GM12878 (cell line): ENCODE data around the gene LEUTX. TPM values are rescaled to one million over a fixed set of nuclear protein-coding genes. Genes with fewer than 3 reads are reported as not detected.

Source experiments
- BACH1 ChIP-seq: fragments of 450-650 bp; IDR thresholded peaks from 2 replicates; pipeline ENCODE4 v1.6.1; 2017; ENCODE audit warnings: mild to moderate bottlenecking, borderline replicate concordance
- CHD1 ChIP-seq: IDR thresholded peaks from 2 replicates; pipeline ENCODE4 v1.6.1; 2012; ENCODE audit warnings: low read depth, low read length, improper control_type of control experiment
- EP300 ChIP-seq, 2 experiments: fragments of 150-350 bp in 1 of 2; IDR thresholded peaks; 2 replicates each; pipeline ENCODE4 v1.6.1; 2011 to 2012; ENCODE audit warnings: low read depth in 2 of 2, low read length in 2 of 2, borderline replicate concordance in 1 of 2, improper control_type of control experiment in 1 of 2, inconsistent platforms in 1 of 2; ENCODE audit not compliant: control insufficient read depth in 1 of 2
- ESRRA ChIP-seq: IDR thresholded peaks from 2 replicates; pipeline ENCODE4 v1.6.1; 2012; ENCODE audit warnings: mild to moderate bottlenecking, low read length, improper control_type of control experiment
- KLF5 ChIP-seq: fragments of 450-650 bp; IDR thresholded peaks from 2 replicates; pipeline ENCODE4 v1.6.1; 2014; ENCODE audit warnings: mild to moderate bottlenecking; ENCODE audit not compliant: partially characterized antibody
- MTA2 ChIP-seq: fragments of 450-650 bp; IDR thresholded peaks from 2 replicates; pipeline ENCODE4 v1.6.1; 2016; ENCODE audit warnings: low read depth, mild to moderate bottlenecking, moderate library complexity
- MTA3 ChIP-seq: IDR thresholded peaks from 2 replicates; pipeline ENCODE4 v1.6.1; 2012; ENCODE audit warnings: low read length, inconsistent platforms, borderline replicate concordance
- MXI1 ChIP-seq: fragments of 150-350 bp; IDR thresholded peaks from 2 replicates; pipeline ENCODE4 v1.6.1; 2011; ENCODE audit warnings: low read depth, mild to moderate bottlenecking, inconsistent platforms, low read length, improper control_type of control experiment
- MYC ChIP-seq: IDR thresholded peaks from 2 replicates; pipeline ENCODE4 v1.6.1; 2011; ENCODE audit warnings: mild to moderate bottlenecking, low read length, moderate library complexity, inconsistent platforms; ENCODE audit not compliant: insufficient read depth, insufficient replicate concordance, insufficient read length, severe bottlenecking
- NBN ChIP-seq: fragments of 450-650 bp; IDR thresholded peaks from 2 replicates; pipeline ENCODE4 v1.6.1; 2016
- NFXL1 ChIP-seq: fragments of 450-650 bp; IDR thresholded peaks from 2 replicates; pipeline ENCODE4 v1.6.1; 2017; ENCODE audit warnings: antibody characterized with exemption, mild to moderate bottlenecking, borderline replicate concordance
- NFYA ChIP-seq: IDR thresholded peaks from 2 replicates; pipeline ENCODE4 v1.6.1; 2011; ENCODE audit warnings: low read depth, mild to moderate bottlenecking, low read length, improper control_type of control experiment, borderline replicate concordance
- PAX5 ChIP-seq: IDR thresholded peaks from 2 replicates; pipeline ENCODE4 v1.6.1; 2011; ENCODE audit warnings: low read depth, low read length, borderline replicate concordance
- PML ChIP-seq: IDR thresholded peaks from 2 replicates; pipeline ENCODE4 v1.6.1; 2012; ENCODE audit warnings: low read length, inconsistent platforms
- POLR2A ChIP-seq: IDR thresholded peaks from 2 replicates; pipeline ENCODE4 v1.6.1; 2011; ENCODE audit warnings: low read depth, mild to moderate bottlenecking, low read length
- RAD51 ChIP-seq: fragments of 450-650 bp; IDR thresholded peaks from 2 replicates; pipeline ENCODE4 v1.6.1; 2016; ENCODE audit warnings: moderate library complexity, mild to moderate bottlenecking, inconsistent platforms
- SIX5 ChIP-seq: IDR thresholded peaks from 2 replicates; pipeline ENCODE4 v1.6.1; 2011; ENCODE audit warnings: mild to moderate bottlenecking, low read depth, low read length, moderate library complexity; ENCODE audit not compliant: severe bottlenecking
- SRF ChIP-seq, 2 experiments: IDR thresholded peaks; 2 replicates each; pipeline ENCODE4 v1.6.1; 2011; ENCODE audit warnings: low read depth in 2 of 2, low read length in 2 of 2, mild to moderate bottlenecking in 1 of 2, moderate library complexity in 1 of 2
- TAF1 ChIP-seq: IDR thresholded peaks from 2 replicates; pipeline ENCODE4 v1.6.1; 2011; ENCODE audit warnings: mild to moderate bottlenecking, low read depth, low read length, borderline replicate concordance
- ZNF274 ChIP-seq: IDR thresholded peaks from one replicate; pipeline ENCODE4 v1.8.0; 2011; ENCODE audit not compliant: insufficient read length, insufficient read depth
- polyA plus RNA-seq, 11 experiments: library from polyadenylated mRNA; depleted of rRNA in 4 of 11; unstranded in 6 of 11; stranded (reverse) in 5 of 11; fragments of >200 nt; fragmentation: Nextera tagmentation in 4 of 11; fragmentation: Illumina TruSeq in 1 of 11; extraction: Ambion mirVana in 4 of 11; extraction: Trizol in 1 of 11; gene quantifications; 1 replicate in 1 of 11; 2 replicates in 10 of 11; pipeline versions ENCODE4 v1.2.1 to v1.2.3, GENCODE V29; 2011 to 2016; ENCODE audit warnings: inconsistent platforms in 2 of 11, missing spikeins in 2 of 11, low read depth in 1 of 11
- total RNA-seq, 4 experiments: library from RNA; depleted of rRNA in 3 of 4; stranded (reverse); fragments of >200 nt in 3 of 4; fragmentation: Illumina TruSeq in 1 of 4; extraction: Trizol in 1 of 4; gene quantifications; 2 replicates each; pipeline versions ENCODE4 v1.2.1 to v1.2.3, GENCODE V29; 2013 to 2021
- TF ChIP-seq, protein P1 (sequence below): fragments of 450-650 bp; IDR thresholded peaks from 2 replicates; pipeline ENCODE4 v1.6.1; 2017; ENCODE audit warnings: antibody characterized with exemption, mild to moderate bottlenecking, moderate library complexity
- TF ChIP-seq, protein P2 (sequence below): IDR thresholded peaks from 2 replicates; pipeline ENCODE4 v1.6.1; 2011; ENCODE audit warnings: borderline replicate concordance, low read depth, mild to moderate bottlenecking, moderate library complexity, low read length; ENCODE audit not compliant: insufficient read depth, poor library complexity, severe bottlenecking
- TF ChIP-seq, protein P3 (sequence below): IDR thresholded peaks from 2 replicates; pipeline ENCODE4 v1.6.1; 2011; ENCODE audit warnings: borderline replicate concordance, low read depth, mild to moderate bottlenecking, moderate library complexity, mixed read lengths, low read length; ENCODE audit not compliant: insufficient read depth; ENCODE audit errors: extremely low read length
- TF ChIP-seq, protein P4 (sequence below): fragments of 450-650 bp; IDR thresholded peaks from 2 replicates; pipeline ENCODE4 v1.6.1; 2014; ENCODE audit warnings: mild to moderate bottlenecking

Gene LEUTX
- total and polyA plus RNA-seq, 10 of the 15 experiments (the other 5 are each of a cell fraction or from before 2014, with no cell fraction given), result 0.29 to 0.46 (median 0.40) TPM; not detected in 4

DNA sequence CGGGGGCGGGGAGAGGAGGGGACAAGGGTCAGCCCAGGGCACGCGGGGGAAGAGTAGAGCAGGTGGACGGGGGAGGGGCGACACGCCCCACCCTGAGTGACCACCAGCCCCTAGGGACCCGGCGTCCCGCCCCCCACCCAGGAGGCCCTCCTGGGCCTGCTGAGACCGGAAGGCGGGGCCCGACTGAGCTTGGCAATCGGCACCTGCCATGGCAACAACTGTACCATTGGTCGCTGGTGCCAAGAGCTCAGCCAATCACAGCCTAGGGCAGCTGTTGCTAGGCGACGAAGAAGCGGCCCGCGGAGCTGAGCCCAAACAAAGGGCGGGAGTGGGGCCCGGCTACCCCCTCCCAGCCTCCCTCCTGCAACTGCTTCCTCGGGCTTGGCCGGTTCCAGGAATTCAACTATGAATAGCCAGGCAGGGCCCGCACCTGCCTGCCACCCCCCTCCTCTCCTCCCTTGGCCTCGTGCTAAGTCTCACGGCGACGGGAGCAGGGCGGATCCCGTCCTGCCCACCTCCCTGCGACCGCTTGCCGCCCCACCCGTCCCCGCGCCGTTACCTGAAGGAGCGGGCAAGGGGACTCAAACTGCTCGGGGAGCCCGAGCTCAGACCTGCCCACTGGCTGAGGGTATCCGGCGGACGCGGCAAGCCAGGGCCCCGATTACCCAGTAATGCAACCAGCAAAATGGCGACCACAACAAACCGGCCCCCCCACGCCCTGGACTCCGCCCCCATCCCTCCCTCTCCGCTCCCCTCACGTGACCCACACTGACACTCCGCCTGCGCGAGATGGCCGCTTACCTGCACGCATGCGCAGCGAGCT is 55.0 kb downstream of the LEUTX start, which contains the start of gene DYRK1B (continued):
- TF ChIP-seq CHD1, result no peak
- TF ChIP-seq RAD51, result peak; percentile 97
- peak; percentile 24 for TF ChIP-seq SIX5
- TF ChIP-seq, protein P1, sequence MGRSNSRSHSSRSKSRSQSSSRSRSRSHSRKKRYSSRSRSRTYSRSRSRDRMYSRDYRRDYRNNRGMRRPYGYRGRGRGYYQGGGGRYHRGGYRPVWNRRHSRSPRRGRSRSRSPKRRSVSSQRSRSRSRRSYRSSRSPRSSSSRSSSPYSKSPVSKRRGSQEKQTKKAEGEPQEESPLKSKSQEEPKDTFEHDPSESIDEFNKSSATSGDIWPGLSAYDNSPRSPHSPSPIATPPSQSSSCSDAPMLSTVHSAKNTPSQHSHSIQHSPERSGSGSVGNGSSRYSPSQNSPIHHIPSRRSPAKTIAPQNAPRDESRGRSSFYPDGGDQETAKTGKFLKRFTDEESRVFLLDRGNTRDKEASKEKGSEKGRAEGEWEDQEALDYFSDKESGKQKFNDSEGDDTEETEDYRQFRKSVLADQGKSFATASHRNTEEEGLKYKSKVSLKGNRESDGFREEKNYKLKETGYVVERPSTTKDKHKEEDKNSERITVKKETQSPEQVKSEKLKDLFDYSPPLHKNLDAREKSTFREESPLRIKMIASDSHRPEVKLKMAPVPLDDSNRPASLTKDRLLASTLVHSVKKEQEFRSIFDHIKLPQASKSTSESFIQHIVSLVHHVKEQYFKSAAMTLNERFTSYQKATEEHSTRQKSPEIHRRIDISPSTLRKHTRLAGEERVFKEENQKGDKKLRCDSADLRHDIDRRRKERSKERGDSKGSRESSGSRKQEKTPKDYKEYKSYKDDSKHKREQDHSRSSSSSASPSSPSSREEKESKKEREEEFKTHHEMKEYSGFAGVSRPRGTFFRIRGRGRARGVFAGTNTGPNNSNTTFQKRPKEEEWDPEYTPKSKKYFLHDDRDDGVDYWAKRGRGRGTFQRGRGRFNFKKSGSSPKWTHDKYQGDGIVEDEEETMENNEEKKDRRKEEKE, result no peak
- peak; percentile 53; the same call in 1 of the 2 replicates for TF ChIP-seq BACH1
- no peak for TF ChIP-seq NFXL1
- TF ChIP-seq MTA3, result no peak; the same call in 1 of the 2 replicates
- no peak for TF ChIP-seq ESRRA
- TF ChIP-seq NFYA, result no peak; the same call in 1 of the 2 replicates
- peak; percentile 70; the same call in 1 of the 2 replicates for TF ChIP-seq PAX5
- no peak for TF ChIP-seq ZNF274
- peak; percentile 35; the same call in 1 of the 2 replicates for TF ChIP-seq PML
- TF ChIP-seq, protein P2, sequence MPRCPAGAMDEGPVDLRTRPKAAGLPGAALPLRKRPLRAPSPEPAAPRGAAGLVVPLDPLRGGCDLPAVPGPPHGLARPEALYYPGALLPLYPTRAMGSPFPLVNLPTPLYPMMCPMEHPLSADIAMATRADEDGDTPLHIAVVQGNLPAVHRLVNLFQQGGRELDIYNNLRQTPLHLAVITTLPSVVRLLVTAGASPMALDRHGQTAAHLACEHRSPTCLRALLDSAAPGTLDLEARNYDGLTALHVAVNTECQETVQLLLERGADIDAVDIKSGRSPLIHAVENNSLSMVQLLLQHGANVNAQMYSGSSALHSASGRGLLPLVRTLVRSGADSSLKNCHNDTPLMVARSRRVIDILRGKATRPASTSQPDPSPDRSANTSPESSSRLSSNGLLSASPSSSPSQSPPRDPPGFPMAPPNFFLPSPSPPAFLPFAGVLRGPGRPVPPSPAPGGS, result peak; percentile 68
- TF ChIP-seq SRF (IDR thresholded peaks at IDR 0.05; ENCODE audit: low read depth in 2 of 2, low read length in 2 of 2), result no peak
- peak in 1 of 2 experiments; percentile 70; a peak in 2 of 4 replicates for TF ChIP-seq EP300 (IDR thresholded peaks at IDR 0.05; ENCODE audit: borderline replicate concordance in 1 of 2, control insufficient read depth in 1 of 2, low read depth in 2 of 2, low read length in 2 of 2)
- TF ChIP-seq KLF5, result peak; percentile 52
- TF ChIP-seq NBN, result peak; percentile 82; the same call in 1 of the 2 replicates
- peak; percentile 91 for TF ChIP-seq MXI1
- TF ChIP-seq MTA2, result no peak
- no peak for TF ChIP-seq TAF1
- TF ChIP-seq POLR2A, result peak; percentile 69
- TF ChIP-seq, protein P3, sequence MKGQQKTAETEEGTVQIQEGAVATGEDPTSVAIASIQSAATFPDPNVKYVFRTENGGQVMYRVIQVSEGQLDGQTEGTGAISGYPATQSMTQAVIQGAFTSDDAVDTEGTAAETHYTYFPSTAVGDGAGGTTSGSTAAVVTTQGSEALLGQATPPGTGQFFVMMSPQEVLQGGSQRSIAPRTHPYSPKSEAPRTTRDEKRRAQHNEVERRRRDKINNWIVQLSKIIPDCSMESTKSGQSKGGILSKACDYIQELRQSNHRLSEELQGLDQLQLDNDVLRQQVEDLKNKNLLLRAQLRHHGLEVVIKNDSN, result peak; percentile 99
- no peak for TF ChIP-seq MYC
- TF ChIP-seq, protein P4, sequence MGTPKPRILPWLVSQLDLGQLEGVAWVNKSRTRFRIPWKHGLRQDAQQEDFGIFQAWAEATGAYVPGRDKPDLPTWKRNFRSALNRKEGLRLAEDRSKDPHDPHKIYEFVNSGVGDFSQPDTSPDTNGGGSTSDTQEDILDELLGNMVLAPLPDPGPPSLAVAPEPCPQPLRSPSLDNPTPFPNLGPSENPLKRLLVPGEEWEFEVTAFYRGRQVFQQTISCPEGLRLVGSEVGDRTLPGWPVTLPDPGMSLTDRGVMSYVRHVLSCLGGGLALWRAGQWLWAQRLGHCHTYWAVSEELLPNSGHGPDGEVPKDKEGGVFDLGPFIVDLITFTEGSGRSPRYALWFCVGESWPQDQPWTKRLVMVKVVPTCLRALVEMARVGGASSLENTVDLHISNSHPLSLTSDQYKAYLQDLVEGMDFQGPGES, result peak; percentile 78
